ELF-1 (cell line): Measurements from ENCODE around the gene NUTF2.
"Not testable (repeated sequence)": the region's sequence is repeated elsewhere in the genome, so short reads cannot be mapped to it uniquely, and the experiment has no call there.

ENCODE experiments used
- DNase-seq: peaks from one replicate; pipeline ENCODE4 v3.0.0-alpha.2; 2016; ENCODE audit warnings: low read depth, low spot score

The NUTF2 gene

GRCh38 chr16:67846320-67847063 lies at the start of gene NUTF2:
Gene NUTF2, plus strand, starts transcription at chr16:67846933. Its CDS starts 18,198 bp downstream, at chr16:67865131.
- DNase-seq, result peak; percentile 99

DNA sequence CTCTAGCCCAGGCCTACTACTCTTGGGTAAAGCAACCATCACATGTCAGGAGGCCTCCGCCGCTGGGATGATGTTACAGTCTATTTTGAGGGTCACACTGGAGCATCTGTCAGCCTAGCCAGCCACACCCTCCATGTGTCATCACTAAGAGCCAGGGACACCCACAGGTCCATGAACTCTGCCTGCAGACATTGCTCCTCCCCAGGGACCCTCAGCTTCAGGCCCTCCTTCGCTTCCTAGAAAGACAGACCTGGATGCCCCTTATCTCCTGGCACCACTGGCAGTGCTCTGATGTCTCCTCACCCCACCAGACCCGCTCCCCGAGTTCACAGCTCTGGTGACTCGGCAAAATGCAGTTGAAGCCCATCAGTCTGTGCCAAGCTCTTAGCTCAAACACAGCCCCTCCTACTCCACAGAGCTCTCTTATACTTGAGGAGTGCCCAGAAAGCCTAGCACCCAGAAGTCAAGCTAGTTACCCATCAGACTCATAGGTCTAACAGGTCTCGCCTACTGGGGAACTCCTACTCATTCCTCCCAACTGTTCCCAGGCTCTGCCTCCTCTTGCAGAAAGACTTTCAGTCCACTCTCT lies 46.3 kb upstream of the NUTF2 start:
- no peak for DNase-seq

DNA sequence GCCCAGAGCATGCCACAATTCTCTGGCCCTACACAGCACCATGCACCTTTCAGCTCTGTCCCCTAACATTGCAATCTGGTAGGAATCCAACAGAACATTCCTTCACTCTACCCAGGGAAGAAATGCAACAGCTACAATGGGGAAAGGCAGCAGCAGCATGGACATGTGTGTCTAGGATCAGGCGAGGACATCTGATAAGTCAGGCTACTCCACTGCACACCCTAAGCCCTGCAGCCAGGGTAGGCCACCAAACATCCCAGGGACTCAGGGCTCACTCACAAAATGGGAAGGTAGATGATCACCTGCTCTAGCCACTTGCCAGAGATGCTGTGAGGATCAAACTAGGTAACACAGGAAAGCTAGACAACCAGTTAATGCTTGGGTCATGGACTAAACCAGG lies 45.5 kb upstream of the NUTF2 start:
- no peak for DNase-seq

DNA sequence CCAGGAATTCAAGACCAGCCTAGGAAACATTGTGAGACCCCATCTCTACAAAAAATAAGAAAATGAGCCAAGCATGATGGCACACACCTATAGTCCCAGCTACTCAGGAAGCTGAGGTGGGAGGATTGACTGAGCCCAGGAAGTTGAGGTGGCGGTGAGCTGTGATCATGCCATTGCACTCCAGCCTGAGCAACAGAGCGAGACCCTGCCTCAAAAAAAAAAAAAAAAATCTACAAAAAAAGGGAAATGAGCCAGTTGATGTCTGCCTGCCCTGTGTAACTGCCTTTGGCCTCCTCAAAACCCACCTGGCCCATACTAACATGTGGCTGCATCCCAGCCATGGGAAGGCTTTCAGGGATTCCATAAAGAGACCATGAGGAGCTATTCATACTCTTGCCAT lies 44.9 kb upstream of the NUTF2 start:
- no peak for DNase-seq

GRCh38 chr16:67803894-67804293 lies 42.8 kb upstream of the NUTF2 start:
- no peak for DNase-seq

DNA sequence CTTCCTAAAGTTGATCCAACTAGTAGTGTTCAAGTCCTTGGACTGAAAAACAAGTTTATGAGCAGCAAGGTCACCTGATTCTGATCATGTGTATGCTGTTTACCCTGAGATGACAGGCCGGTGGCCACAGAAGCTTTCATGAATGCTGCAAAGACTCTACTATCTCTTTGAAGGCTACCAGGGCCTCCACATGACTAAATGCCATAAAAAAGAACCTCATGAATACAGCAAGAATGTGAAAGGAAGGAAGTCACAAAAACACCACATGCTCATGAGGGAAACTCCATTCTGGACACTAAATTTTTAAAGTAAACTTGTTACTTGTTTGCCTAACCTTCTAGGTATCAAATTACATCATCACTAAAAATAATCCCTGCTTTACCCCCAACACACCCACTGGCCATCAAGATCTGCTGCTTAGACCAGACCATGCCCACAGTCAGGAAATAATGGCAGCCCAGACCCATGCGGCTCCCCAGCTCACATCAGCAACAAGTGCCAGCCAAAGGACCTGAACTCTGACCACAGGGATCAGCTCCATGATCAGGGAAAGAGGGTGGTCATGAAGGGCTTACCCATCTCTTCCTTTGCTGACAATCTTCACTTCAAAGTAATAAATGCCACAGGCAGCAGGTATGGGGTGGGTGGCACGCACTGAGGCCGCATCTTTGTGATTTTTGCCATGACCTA lies 41.7 kb upstream of the NUTF2 start:
- DNase-seq, result no peak

DNA sequence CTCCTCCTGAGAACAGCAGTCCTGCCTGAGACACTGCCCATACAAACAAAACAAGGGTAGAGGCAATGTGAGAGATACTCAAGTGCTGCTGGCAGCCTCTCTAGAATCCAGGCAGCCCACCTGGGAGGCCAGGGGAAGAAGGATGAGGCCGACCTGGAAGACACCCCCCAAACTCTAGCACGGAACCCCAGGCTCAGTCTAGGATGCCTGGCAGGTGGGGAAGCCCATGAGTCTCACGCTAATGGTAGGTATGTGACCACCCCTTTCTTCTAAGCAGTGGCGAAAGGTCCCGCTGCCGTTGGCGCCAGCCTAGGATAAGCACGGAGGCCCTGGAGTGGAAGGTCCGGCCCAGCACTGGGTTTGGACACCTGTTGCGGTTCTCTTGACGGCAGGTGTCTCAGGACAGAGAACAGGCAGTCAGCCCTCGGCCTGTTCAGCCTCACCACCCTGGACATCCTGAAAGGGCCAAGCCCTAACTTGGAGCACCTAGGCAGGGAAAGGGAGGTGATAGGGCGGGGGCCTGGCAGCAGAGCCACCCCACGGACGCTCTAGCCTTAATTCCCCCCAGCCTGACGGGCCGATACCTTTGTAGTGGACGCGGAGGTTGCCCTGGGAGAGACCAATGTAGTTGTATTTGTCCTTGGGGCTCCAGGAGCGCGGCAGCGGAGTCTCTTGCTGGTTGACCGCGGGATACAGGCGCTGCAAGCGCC lies 40.9 kb upstream of the NUTF2 start:
- DNase-seq, result no peak

DNA sequence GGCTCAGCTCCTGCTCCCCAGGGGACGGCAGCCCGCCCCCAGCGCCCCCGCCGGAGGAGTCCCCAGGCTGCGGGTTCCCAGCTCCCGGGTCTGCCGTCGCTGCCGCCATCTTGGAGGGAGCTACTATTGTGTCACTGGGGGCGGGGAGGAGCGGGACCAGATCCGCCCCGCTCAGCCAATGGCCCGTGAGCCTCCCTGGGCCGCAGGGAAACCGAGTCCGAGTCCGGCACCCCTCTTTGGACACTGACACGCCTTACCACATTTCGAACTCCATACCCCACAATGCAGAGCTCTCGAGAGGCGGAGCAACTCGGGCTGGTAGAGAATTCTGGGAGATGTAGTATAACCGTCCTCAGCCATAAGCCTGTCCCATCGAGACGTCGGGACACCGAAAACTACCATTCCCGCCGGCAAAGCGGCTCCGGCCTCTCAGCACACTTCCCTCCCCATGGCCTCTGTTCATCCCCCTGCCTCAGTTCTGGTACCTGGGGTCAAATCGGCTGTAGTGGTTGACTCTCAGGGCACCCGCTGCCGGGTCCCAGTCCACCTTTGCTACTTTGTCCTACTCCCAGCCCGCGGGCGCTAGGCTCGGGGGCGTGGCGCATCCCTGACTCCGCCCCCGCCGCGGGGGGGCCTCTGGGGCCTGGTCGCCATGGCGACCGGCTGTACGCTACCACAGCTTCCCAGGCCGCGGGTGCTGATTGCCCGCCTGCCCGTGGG lies 40.1 kb upstream of the NUTF2 start, which contains the start of the genes RANBP10 and TSNAXIP1:
Gene RANBP10, minus strand, starts transcription at position 133 of the 720 bp plus-strand sequence. Its CDS starts 24 bp downstream, at position 109.
Gene TSNAXIP1, plus strand, starts transcription at position 462 of the 720 bp plus-strand sequence. CDS start 261 bp downstream, outside the sequence.
- peak; percentile 100 for DNase-seq

DNA sequence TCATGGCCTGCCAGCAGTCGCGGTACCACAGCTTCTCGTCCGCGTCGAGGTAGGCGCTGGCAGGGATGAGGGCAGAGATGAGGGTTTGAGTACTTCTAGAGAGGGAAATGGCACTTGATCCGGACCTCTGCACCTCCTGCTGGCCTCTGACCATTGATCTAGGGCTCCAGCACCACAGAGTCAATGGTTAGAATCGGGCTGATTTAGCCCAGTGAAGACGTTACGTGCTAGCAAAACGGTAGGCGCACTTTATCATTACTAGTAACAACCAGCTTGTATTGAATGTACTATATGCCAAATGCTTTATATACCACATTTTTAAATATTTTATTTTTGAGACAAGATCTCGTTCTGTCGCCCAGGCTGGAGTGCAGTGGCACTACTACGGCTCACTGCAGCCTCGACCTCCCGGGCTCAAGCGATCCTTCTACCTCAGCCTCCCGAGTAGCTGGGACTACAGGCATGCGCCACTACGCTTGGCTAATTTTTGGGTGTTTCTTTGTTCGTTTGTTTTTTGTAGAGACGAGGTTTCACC lies 39.5 kb upstream of the NUTF2 start:
- DNase-seq, result no peak

DNA sequence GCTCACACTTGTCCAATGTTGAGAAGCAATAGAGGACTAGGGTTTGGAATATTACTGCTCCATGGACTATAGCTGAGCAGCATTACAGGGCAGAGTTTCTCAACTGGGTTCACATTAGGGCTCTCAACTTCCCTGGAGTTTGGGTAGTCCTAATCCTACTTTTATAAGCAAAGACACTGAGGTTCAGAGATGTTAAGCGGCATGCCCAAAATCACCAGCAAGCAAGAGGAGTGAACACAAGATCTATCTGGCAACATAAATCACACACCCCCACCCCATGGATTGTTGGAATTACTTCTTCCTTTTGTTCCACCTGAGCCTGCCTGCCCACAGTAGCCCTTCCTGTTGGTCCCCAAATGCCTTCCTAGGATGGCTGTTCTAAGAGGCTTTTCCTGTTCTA lies 34.8 kb upstream of the NUTF2 start:
- no peak for DNase-seq

DNA sequence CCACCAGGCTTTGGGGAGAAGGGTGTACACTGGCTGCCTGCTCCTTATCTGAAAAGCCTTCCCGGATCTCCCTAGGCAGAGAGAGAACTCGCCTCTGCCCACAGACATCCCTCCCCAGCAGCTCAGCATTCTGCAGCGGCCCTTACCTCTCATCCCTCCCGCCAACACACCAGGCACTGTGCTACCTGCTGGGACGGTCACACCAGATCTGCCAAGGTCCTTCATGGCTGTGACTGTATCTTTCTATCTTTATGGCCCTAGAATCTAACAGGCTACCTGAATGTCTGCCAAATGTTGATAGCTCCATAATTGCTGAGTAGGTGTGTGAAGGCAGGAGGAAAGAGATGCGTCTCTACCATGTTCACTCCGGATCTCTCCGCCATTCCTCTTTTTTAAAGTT lies 32.2 kb upstream of the NUTF2 start:
- DNase-seq, result no peak

DNA sequence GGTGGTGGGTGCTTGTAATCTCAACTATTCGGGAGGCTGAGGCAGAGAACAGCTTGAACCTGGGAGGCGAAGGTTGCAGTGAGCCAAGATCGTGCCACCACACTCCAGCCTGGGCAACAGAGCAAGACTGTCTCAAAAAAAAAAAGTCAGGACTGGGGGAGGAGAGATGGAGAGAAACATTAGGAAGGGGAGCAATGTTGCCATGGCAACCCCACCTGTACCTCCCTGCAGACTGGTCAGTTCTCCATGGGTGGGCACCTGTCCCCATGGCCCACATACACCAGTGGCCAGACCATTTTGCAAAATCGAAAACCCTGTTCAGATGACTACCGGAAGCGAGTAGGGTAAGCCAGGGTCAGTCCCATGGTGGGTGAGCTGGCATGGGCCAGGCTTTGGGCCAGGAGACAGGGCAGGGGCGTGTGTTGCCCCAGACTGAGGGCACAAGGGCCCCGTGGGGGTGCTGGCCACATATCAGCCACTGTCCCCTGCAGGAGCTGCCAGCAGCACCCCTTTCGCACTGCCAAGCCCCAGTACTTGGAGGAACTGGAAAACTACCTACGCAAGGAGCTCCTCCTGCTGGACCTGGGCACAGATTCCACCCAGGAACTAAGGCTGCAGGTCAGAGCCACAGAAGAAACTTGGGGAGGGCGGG lies 26.0 kb upstream of the NUTF2 start:
- no peak for DNase-seq

- peak; percentile 12 for DNase-seq
Observed at GRCh38 chr16:67822511-67822910, 24.2 kb upstream of the NUTF2 start.

DNA sequence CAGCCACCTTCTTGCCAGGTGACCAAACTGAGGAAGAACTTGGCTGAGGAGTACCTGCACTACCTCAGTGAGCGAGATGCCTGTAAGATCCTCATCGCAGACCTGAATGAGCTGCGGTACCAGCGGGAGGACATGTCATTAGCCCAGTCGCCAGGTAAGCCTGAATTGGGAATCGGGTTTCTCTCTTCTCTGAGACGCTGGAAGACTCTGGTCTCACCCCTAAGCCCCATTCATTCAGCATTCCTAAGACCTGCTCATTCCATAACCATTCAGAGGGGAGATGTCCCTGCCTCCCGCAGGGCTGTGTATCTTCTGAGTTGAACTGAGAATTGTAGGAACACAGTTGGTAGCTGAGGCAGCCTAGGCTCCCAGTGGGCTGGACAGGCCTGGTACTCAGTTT lies 21.6 kb upstream of the NUTF2 start:
- no peak for DNase-seq

GRCh38 chr16:67825906-67826305 lies 20.8 kb upstream of the NUTF2 start:
- no peak for DNase-seq

DNA sequence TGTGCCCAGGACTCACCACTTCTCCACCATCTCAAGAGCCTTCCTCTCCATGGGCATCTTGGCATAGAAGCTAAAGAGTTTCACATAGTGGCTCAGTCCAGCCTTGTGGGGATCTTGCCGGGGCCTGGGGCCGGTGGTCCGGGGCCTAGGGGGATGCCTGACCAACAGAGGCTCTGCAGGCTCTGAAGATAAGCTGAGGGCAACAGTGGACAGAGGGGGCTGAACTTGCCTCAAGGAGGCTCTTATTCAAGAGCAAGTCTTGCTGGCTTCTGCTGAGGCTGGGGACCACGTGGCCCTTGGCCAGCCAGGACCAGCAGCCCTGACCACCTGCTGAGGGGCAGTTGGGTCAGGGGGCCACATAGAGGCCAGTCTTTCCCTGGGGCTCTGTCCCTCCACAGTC lies 18.1 kb upstream of the NUTF2 start:
- no peak for DNase-seq

DNA sequence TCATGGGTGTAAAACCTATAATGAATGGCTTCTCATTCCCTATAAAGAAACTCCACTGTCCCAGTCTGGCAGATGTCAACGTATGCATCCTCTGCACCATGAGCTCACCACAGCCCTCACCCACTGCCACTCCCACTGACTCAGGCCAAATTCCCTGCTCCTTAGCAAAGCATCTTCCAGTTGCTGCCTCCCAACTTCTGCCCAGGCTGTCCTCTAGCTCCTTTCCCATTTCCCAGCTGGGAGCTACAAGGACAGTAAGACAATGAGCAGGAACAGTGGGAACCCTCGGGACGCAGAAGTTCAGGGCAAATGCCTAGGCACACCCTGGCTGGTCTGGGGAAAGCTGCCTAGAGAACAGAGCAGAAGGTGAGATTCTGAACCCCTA lies 13.7 kb upstream of the NUTF2 start:
- peak; percentile 27 for DNase-seq

DNA sequence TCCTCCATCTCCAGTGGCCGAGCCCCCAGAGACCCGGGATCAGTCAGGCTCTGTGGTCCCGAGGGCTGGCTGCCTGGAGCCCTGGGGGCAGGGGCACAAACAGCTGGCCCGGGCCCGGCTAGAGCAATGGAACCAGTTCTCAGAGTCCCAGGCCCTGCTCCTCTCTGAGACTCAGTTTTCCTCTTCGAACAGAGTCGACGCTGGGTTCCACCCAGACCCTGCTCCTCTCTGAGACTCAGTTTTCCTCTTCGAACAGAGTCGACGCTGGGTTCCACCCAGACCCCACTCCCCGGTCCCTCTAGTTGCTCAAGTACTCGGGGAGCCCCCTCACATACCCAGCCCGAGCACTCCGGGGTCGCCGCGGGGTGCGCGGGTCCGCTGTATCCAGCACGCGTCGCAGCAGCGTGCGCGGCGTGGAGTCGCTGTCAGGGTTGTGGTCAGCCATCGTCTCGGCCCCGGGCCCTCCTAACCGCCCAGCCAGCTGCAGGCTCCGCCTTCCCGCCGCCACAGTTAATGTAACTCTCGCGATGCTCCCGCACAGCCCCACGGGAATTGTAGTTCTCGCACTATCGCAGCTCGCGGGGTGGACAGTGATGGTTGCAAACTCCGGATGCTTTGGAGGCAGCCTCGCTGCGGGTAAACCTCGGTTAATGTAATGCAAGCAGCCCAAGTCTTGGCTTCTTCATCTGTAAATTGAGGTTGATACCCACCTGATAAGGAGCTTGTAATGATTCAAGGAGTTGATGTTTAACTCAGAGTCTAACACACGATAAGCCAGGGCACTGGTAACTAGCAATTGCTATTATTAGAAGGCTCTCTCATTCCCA lies 13.1 kb upstream of the NUTF2 start:
- peak; percentile 94 for DNase-seq

DNA sequence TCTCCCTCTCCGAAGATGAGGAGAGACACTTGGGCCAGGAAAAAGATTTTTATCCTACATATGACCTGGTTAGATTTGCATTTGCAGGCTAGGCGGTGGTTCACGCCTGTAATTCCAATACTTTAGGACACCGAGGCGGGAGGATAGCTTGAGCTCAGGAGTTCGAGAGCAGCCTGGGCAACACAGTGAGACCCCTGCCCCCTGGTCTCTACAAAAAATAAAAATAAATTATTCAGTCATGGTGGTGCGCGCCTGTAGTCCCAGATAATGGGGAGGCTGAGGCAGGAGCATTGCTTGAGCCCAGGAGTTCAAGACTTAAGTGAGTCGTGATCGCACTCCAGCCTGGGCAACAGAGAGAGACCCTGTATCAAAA lies 12.5 kb upstream of the NUTF2 start:
- no peak for DNase-seq

DNA sequence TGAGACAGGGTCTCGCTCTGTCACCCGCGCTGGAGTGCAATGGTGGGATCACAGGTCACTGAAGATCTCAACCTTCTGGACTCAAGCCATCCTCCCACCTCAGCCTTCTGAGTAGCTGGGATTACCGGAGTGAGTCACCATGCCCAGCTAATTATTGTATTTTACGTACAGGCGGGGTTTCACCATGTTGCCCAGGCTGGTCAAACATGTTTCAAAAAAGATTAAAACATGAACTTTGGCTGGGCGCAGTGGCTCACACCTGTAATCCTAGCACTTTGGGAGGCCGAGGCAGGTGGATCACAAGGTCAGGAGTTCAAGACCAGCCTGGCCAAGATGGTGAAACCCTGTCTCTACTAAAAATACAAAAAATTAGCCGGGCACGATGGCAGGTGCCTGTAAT lies 9.5 kb upstream of the NUTF2 start:
- DNase-seq, result not testable (repeated sequence)
